Measurements from ENCODE around the gene NRARP.

Gene NRARP

GRCh38 chr9:137256856-137257255 is 45.2 kb downstream of the NRARP start:
- no peak for DNase-seq (ENCODE audit: low read depth)

DNA sequence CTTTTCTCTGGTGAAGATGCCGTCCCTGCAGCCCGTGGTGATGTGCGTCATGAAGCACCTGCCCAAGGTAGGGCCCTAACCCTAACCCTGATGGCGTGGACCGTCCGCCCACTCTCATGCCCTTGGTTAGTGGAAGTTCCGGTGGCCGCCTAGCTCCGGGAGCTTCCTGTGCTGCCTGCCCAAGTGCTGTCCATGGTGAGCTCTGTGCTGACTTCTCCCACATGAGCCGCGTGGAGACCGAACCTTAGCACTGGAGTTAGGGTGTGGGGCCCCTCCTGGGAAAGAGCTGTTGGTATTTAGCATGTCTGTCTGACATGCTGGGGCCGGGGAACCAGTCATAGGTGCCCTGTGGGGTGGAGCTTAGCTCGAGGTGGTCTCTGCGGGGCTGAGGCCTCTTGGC is 45.7 kb downstream of the NRARP start:
- no peak for DNase-seq (ENCODE audit: low read depth)

- no peak for DNase-seq (ENCODE audit: low read depth)
These were observed 46.5 kb downstream of the NRARP start for GRCh38 chr9:137255448-137256114.

DNA sequence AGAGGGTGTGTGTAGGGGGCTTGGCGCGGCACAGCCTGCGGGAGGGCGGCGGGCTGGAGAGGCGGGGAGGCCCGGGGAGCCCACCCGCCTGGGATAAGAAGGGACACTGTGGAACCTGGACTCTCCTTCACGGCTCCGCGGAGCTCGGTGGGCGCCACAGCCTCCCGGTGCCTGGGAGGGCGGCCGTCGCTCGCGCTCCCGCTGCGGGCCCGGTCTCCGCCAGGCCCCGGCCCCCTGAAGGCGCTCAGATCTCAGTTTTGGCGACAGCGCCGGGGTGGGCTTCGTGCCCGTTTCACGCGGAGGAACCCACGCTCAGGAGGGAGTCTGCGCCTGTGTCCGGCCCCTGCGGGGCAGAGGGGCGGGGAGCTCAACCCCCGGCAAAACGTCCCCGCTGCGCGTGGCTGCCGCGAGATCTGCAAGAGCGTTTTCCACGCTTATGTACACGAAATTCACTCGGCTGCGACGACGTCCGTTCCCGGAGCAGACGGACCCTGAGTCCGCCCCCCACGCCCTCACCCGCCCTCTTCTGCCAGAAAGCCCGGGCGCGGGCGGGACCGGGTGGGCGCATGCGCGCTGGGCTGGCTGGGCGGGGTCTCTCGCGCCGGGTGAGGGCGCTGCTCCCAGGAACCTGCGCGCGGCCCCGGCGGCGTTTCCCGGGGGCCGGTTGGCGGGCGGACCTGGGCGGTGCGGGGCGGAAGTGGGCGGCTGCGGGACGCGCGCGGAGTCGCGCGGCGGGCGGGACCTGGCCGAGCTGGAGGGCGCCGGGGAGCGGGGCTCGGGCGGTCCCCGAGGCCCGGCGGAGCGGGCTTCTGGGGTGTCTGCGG is 47.2 kb downstream of the NRARP start, which contains the start of gene NELFB:
TSS of gene NELFB (plus strand) at position 704 of the 824 bp plus-strand sequence.
- DNase-seq (ENCODE audit: low read depth): peak; percentile 92

- DNase-seq (ENCODE audit: low read depth): no peak
These were observed 48.1 kb downstream of the NRARP start for GRCh38 chr9:137253717-137254623.

DNA sequence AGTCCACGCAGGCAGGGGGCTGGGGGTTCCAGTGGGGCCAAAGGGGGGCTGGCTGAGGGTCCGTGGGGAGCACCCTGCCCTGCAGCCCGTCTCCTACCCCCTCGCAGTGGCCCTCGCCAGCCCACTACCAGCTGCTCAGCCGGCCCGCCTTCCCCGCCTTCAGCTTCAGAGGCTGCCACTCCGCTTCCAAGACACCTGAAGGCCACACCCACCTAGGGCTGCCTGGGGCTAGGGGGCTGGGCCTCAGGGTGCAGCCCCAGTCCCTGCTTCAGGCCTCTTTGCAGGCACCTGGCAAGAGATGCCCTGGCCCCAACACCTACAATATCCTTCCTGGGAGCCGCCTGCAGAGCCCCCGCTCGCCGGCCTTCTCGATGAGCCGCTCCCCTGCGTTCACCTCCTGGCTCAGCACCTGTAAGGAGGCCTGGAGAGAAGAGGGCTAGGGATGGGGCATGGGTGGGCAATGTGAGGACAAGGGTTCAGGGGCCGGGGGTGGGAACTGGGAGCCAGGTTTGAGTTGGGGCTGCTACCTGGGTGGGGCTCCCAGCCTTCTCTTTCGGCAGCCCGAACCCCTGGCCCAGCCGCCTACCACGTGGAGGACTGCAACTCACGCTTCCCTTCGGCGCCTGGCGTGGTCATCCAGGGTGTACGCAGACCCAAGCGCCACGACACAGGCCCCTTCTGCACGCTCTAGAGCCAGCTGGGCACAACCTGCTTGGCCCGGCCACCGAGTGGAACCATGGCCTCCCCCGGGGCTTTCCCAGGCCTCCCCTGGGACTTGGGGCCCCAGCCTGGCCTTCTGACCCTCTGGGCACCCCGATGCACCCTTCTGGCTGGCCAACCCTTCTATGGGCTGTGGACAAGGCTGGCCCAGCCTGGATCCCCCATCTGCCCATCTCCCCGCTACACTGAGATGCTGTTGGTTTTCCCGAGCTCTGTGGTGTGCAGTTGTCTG is 49.2 kb downstream of the NRARP start:
- DNase-seq (ENCODE audit: low read depth): no peak

GRCh38 chr9:137251490-137252268 is 50.4 kb downstream of the NRARP start:
- no peak for DNase-seq (ENCODE audit: low read depth)

- no peak for DNase-seq (ENCODE audit: low read depth)
These were observed 50.9 kb downstream of the NRARP start, which contains the start of gene STPG3 for GRCh38 chr9:137251194-137251461. Gene STPG3 (plus strand): TSS chr9:137251286. CDS start chr9:137251287, 1 bp downstream.

GRCh38 chr9:137250329-137251193 is 51.5 kb downstream of the NRARP start:
- no peak for DNase-seq (ENCODE audit: low read depth)

Data from stimulated activated CD8-positive, alpha-beta memory T cell treated with anti-CD3 and anti-CD28 coated beads, Interleukin-15, amount 100 ng/mL, for 1 hour (primary cell).